GM21619 (cell line): ENCODE results near the gene IFT122.
"Not testable (repeated sequence)": the region's sequence is repeated elsewhere in the genome, so short reads cannot be mapped to it uniquely, and the experiment has no call there.

Experiments
- ATAC-seq: cut with Tn5 transposase; IDR thresholded peaks from one replicate; pipeline ENCODE4 v1.9.1; 2021; ENCODE audit not compliant: unreplicated experiment

The IFT122 gene

DNA sequence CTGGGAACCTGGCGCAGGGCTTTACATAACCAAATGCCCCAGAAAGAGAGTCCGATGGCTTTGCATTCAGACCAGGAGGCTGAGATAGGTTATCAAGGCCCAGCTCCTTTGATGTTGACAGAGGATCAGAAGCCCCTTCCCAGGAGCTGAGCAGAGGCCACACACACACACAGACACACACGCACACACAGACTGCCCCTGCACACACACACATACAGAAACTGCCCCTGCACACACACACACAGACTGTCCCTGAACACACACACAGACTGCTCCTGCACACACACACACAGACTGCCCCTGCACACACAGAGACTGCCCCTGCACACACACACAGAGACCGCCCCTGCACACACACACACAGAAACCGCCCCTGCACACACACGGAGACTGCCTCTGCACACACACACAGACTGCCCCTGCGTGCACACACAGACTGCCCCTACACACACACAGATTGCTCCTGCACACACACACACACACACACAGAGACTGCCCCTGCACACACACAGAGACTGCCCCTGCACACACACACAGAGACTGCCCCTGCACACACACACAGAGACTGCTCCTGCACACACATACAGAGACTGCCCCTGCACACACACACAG lies 75.9 kb downstream of the IFT122 start:
- ATAC-seq = not testable (repeated sequence)

DNA sequence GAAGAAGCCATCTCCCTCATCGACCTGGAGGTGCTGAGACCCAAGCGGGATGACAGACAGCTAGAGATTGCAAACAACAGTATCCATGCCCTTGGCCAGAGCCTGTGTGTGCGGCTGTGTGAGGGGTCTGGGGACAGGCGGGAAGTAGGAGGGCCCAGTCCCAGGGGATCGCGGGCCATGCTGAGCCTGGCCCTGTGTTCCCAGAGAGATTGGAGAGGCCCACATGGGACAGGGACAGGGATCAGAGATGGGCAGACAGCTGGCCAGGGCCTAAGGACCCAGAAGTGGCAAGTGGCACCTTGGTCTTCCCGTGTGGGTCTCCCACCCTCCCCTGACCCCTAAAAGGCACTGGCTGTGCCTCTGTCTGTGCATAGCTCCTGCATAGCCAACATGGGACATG lies 77.5 kb downstream of the IFT122 start:
- no peak for ATAC-seq

DNA sequence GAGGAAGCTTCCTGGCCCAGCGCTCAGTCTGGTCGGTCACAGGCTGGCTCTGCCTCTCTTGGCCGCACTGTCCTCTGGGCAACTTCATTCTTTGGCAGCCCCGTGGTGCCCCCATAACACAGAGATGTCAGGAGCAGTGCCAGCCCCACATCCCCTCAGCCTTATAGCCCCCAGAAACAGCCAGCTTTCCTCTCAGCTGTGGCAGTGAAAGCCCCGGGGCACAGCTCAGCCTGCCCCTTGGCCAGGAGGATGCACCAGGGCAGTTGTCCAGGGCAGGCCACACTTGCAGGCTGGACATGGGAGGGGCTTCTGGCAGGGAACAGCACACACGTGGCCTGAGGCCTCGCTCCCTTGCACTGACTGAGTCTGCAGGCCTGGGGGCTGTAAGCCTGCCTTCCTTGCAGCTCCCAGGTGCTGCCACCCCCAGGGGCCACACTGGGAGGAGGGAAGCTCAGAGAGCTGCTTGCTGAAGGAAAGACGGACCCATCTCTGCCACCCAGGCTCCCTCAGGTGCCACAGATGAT lies 78.1 kb downstream of the IFT122 start:
- no peak for ATAC-seq

DNA sequence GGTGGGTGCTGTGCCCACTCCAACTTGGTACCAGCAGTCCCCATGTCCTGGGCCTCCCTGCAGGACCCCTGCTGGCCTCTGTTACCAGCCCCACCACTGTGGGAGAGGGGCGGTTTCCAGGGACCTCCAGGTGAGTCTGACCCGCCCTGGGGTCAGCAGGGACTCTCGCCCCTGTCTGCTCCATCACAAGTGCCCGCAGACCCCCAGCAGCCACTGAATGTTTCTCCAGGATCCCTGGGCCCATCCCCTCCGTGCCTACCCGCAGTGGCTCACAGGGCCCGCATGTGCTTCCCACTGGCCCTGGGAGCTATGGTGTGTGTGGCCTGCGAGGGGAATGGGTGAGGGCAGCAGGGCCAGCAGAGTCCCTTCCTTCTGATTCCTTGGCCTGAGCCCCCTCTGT lies 78.6 kb downstream of the IFT122 start:
- ATAC-seq = no peak

DNA sequence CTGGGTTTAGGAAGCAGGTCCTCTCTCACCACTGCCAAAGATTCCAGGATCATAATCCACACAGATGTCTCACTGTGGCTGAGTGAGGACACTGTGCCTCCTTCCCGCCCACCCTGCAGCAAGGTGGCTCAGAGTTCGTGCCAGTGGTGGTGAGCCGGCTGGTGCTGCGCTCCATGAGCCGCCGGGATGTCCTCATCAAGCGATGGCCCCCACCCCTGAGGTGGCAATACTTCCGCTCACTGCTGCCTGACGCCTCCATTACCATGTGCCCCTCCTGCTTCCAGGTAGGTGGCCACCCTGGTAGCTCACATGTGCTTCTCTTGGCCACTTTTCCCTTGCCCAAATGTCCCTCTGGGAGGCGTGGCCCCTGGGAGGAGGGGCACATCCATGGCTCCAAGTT lies 79.4 kb downstream of the IFT122 start:
- no peak for ATAC-seq

DNA sequence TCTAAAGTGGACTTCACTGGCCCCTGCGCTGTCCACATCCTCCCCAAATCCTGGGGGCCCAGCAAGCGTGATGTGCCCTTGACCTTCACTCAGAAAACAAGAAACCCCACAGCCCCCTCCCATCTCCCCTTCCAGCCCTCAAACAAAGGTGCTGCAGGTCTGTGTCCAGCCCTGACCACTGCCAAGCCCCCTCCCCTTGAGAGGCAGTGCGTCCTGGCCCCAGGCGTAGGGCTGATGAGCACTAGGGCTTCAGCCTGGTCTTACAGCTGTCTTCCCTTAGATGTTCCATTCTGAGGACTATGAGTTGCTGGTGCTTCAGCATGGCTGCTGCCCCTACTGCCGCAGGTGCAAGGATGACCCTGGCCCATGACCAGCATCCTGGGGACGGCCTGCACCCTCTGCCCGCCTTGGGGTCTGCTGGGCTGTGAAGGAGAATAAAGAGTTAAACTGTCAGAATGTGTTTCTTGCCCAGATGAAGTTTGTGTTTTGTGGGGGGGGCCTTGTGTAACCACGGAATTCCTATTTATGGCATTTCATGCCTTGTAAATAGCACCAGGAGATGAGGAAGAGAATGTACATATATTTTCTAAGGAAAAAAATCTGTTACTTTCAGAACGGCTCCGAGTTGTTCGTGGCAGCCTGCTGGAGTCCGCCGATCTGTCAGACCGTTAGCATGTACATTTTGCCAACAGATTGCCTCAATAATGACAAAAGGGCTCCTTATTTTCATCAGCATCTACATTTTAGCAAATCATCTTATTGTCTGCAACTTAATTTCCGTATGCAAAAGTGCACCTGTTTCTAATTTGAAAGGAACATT lies 80.1 kb downstream of the IFT122 start:
- ATAC-seq = no peak

DNA sequence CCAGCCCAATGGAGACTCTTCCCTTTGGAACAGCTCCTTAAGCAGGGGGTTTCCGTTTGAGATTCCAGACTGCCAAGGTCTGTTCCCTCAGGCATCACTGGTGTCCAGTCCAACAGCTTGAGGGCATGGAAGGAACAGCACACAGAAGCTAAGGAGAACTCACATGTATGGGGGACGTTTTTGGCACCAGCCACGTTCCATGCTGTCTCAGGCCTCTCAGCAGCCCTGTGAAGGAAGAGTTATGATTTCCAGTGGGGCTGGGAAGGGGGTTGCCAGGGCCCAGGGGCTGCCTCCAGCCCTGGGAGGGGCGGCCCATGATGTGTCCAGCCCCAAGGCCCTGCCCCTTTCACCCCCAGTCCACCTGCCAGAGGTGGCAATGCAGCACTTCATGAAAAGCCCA lies 80.9 kb downstream of the IFT122 start:
- no peak for ATAC-seq

DNA sequence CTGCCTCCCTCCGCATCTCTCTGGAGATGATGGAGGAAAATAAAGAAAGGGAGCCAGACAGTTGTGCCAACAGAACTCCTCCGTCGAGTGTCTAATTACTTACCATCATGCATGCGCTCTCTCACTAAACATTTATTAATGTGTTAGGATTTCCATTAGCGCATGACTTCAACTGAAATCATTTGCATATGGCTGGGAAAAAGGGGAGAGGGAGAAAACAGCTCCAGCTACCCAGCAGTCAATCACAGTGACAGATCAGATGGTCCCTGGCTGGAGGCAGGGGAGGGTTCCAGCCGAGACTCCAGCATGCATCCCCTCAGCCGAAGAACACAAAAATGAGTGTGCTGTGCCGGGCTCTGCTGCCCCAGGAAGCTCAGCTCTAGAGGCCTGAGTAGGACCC lies 81.6 kb downstream of the IFT122 start:
- ATAC-seq = no peak

DNA sequence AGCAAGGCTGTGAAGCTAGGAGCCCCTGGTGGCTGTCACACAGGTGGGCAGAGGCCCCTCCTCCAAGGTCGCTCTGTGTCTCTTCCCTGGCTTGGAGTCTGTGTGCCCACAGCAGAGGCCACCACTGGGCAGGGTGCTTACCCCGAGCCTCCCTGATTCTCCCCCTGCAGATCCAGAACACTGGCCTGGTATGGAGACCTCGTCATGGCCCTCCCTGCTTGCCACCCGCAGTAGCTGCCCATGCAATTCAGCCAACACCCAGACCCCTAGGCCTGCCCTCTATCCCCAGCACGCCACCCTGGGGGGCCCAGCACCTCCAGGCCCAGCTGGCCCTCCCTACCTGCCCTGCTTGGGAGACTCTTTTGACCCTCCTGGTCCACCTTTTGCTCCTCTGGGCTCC lies 82.9 kb downstream of the IFT122 start:
- ATAC-seq = no peak

DNA sequence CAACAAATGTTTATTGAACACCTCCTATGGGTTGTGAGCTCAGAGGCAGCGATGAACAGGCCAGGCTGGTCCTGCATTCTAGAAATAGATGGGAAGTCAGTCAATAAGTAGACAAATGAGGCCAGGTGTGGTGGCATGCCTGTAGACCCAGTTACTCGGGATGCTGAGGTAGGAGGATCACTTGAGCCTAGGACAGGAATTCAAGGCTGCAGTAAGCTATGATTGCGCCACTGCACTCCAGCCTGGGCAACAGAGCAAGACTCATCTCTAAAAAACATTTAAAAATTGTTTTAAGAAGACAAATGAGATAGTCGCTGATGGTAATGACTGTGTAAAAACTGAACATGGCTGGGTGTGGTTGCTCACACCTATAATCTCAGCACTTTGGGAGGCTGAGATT lies 84.1 kb downstream of the IFT122 start:
- no peak for ATAC-seq

DNA sequence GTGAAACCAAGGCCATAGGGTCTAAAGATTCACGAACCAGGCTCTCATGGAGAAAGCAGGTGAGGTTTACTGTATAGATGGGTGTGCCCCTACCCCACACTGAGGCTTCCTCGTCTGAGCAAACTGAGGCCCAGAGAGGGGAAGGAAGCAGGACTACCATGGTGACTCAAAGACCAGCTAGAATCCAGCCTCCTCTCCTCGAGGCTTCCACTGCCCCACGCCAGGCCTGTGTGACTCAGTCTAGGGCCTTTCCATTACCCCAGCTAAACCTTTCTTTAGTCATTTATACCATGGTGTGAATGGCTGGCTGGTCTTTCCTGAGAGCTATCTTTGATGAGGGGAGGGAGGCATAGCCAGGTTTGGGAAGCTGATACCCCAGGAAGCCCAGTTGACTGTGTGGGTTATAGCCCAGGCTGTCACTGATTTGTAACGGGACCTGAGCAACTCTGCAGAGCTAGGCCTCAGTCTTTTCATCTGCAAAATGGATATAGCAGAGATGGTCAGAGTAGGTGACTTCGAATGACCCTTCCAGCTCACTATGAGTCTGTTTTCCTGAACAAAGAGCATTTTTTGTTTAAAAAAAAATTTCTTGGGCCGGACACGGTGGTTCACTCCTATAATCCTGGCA lies 85.4 kb downstream of the IFT122 start:
- ATAC-seq = no peak

DNA sequence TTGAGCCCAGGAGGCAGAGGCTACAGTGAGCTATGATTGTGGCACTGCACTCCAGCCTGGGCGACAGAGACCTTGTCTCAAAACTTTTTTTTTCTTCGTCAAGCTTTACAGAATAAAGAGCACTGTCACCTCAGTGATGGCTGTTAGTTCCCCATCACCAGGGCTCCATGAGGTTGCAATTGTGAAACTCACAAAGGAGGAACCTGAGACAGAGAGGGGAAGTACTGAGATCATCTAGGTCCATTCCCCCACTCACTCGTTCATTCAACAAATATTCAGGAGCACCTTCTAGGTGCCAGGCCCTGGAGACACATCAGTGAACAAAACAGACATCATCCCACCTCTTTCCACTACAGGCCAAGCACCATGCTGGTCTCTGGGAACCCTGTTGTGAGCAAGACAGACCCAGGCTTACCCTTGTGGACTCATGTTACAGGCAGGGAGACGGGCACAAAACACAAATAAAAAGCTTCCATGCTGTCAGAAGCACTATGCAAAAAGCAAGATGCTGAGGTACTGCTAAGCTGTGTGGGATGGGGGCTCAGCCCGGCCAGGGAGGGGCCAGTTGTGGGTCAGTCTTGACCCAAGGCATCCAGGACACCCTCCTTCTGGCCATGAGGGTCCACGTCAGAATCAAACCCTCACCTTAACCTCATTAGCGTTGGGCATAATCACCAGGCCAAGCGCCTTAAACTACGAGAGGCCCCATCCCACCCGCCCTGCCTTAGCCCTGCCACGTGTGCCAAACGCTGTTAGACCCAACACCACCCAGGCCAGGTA lies 86.3 kb downstream of the IFT122 start:
- peak; percentile 86 for ATAC-seq

DNA sequence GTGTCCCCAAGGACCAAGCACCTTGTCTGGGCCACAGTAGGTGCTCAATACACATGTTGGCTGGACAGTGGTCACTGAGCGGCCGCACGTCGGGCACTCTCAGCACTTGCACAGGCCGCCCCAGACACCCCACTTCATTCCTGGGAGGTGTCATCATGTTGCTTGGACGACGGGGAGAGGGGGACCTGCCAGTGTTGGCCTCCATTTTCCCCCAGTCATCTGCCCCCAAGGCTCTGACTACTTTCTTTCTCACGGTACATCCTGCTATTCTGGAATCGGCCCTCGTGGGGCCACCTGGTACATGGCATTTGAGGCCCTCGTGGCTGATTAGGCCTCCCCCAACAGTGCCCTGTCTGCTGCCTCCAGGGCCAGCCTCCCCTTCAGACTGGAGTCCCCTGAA lies 87.2 kb downstream of the IFT122 start:
- no peak for ATAC-seq

DNA sequence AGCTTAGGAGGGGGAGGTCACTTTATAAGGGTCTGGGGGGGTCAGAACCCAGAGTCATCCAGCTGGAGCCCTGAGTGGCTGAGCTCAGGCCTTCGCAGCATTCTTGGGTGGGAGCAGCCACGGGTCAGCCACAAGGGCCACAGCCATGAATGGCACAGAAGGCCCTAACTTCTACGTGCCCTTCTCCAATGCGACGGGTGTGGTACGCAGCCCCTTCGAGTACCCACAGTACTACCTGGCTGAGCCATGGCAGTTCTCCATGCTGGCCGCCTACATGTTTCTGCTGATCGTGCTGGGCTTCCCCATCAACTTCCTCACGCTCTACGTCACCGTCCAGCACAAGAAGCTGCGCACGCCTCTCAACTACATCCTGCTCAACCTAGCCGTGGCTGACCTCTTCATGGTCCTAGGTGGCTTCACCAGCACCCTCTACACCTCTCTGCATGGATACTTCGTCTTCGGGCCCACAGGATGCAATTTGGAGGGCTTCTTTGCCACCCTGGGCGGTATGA lies 88.6 kb downstream of the IFT122 start, which contains the start of gene RHO:
Gene RHO (plus strand): TSS at position 51 of the 512 bp plus-strand sequence. CDS start 95 bp downstream, at position 146.
- no peak for ATAC-seq

DNA sequence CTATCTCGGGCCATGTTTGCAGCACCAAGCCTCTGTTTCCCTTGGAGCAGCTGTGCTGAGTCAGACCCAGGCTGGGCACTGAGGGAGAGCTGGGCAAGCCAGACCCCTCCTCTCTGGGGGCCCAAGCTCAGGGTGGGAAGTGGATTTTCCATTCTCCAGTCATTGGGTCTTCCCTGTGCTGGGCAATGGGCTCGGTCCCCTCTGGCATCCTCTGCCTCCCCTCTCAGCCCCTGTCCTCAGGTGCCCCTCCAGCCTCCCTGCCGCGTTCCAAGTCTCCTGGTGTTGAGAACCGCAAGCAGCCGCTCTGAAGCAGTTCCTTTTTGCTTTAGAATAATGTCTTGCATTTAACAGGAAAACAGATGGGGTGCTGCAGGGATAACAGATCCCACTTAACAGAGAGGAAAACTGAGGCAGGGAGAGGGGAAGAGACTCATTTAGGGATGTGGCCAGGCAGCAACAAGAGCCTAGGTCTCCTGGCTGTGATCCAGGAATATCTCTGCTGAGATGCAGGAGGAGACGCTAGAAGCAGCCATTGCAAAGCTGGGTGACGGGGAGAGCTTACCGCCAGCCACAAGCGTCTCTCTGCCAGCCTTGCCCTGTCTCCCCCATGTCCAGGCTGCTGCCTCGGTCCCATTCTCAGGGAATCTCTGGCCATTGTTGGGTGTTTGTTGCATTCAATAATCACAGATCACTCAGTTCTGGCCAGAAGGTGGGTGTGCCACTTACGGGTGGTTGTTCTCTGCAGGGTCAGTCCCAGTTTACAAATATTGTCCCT lies 89.6 kb downstream of the IFT122 start:
- no peak for ATAC-seq

DNA sequence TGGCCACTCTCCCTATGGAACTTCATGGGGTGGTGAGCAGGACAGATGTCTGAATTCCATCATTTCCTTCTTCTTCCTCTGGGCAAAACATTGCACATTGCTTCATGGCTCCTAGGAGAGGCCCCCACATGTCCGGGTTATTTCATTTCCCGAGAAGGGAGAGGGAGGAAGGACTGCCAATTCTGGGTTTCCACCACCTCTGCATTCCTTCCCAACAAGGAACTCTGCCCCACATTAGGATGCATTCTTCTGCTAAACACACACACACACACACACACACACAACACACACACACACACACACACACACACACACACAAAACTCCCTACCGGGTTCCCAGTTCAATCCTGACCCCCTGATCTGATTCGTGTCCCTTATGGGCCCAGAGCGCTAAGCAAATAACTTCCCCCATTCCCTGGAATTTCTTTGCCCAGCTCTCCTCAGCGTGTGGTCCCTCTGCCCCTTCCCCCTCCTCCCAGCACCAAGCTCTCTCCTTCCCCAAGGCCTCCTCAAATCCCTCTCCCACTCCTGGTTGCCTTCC lies 90.3 kb downstream of the IFT122 start:
- no peak for ATAC-seq

DNA sequence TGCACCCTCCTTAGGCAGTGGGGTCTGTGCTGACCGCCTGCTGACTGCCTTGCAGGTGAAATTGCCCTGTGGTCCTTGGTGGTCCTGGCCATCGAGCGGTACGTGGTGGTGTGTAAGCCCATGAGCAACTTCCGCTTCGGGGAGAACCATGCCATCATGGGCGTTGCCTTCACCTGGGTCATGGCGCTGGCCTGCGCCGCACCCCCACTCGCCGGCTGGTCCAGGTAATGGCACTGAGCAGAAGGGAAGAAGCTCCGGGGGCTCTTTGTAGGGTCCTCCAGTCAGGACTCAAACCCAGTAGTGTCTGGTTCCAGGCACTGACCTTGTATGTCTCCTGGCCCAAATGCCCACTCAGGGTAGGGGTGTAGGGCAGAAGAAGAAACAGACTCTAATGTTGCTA lies 90.8 kb downstream of the IFT122 start:
- ATAC-seq = no peak

DNA sequence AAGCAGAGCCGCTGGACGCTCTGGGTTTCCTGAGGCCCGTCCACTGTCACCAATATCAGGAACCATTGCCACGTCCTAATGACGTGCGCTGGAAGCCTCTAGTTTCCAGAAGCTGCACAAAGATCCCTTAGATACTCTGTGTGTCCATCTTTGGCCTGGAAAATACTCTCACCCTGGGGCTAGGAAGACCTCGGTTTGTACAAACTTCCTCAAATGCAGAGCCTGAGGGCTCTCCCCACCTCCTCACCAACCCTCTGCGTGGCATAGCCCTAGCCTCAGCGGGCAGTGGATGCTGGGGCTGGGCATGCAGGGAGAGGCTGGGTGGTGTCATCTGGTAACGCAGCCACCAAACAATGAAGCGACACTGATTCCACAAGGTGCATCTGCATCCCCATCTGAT lies 91.7 kb downstream of the IFT122 start:
- ATAC-seq = no peak

DNA sequence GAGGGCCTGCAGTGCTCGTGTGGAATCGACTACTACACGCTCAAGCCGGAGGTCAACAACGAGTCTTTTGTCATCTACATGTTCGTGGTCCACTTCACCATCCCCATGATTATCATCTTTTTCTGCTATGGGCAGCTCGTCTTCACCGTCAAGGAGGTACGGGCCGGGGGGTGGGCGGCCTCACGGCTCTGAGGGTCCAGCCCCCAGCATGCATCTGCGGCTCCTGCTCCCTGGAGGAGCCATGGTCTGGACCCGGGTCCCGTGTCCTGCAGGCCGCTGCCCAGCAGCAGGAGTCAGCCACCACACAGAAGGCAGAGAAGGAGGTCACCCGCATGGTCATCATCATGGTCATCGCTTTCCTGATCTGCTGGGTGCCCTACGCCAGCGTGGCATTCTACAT lies 92.2 kb downstream of the IFT122 start:
- ATAC-seq = no peak

DNA sequence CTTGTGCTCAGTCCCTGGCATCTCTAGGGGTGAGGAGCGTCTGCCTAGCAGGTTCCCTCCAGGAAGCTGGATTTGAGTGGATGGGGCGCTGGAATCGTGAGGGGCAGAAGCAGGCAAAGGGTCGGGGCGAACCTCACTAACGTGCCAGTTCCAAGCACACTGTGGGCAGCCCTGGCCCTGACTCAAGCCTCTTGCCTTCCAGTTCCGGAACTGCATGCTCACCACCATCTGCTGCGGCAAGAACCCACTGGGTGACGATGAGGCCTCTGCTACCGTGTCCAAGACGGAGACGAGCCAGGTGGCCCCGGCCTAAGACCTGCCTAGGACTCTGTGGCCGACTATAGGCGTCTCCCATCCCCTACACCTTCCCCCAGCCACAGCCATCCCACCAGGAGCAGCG lies 93.4 kb downstream of the IFT122 start:
- ATAC-seq = no peak
